SIG-M5 treated with dmso at 0.1 percent for 504 hours (cell line): ENCODE results near the gene TSC22D4.
"Not testable (repeated sequence)": the region's sequence is repeated elsewhere in the genome, so short reads cannot be mapped to it uniquely, and the experiment has no call there.

Experiments
- DNase-seq: peaks from one replicate; lab custom pipeline; 2025; ENCODE audit not compliant: unreplicated experiment; lab: John Stamatoyannopoulos, UW

Gene TSC22D4

GRCh38 chr7:100478958-100479660 is at the start of gene TSC22D4:
TSS of gene TSC22D4 (minus strand) at chr7:100479214. CDS start at chr7:100478038, 1,176 bp downstream.
- DNase-seq, result peak; percentile 96

- DNase-seq, result not testable (repeated sequence)
These were observed 49.3 kb upstream of the TSC22D4 start for GRCh38 chr7:100528108-100528866.

GRCh38 chr7:100523192-100523591 is 44.2 kb upstream of the TSC22D4 start:
- not testable (repeated sequence) for DNase-seq

- peak; percentile 62 for DNase-seq
These were observed 43.0 kb upstream of the TSC22D4 start for GRCh38 chr7:100521909-100522593.

- DNase-seq, result no peak
These were observed 42.1 kb upstream of the TSC22D4 start for GRCh38 chr7:100521076-100521475.

- DNase-seq, result no peak
These were observed 41.1 kb upstream of the TSC22D4 start for GRCh38 chr7:100520138-100520537.

GRCh38 chr7:100519580-100519979 is 40.6 kb upstream of the TSC22D4 start:
- DNase-seq, result no peak

- no peak for DNase-seq
These were observed 38.3 kb upstream of the TSC22D4 start for GRCh38 chr7:100517305-100517704.

- no peak for DNase-seq
These were observed 37.3 kb upstream of the TSC22D4 start for GRCh38 chr7:100516135-100516812.

GRCh38 chr7:100515072-100515532 is 36.1 kb upstream of the TSC22D4 start:
- no peak for DNase-seq

GRCh38 chr7:100513212-100513810 is 34.3 kb upstream of the TSC22D4 start:
- DNase-seq, result no peak

GRCh38 chr7:100510437-100511239 is 31.6 kb upstream of the TSC22D4 start:
- DNase-seq, result no peak

GRCh38 chr7:100509231-100509630 is 30.2 kb upstream of the TSC22D4 start:
- no peak for DNase-seq

GRCh38 chr7:100506356-100506923 is 27.4 kb upstream of the TSC22D4 start:
- DNase-seq, result no peak

GRCh38 chr7:100504887-100505611 is 26.0 kb upstream of the TSC22D4 start:
- DNase-seq, result no peak

- not testable (repeated sequence) for DNase-seq
These were observed 25.0 kb upstream of the TSC22D4 start for GRCh38 chr7:100504031-100504430.

GRCh38 chr7:100500743-100501142 is 21.7 kb upstream of the TSC22D4 start:
- not testable (repeated sequence) for DNase-seq

GRCh38 chr7:100496509-100496908 is 17.5 kb upstream of the TSC22D4 start:
- no peak for DNase-seq
